ENCODE results near the gene PAPPA2.
"Not testable (repeated sequence)": the region's sequence is repeated elsewhere in the genome, so short reads cannot be mapped to it uniquely, and the experiment has no call there.

Gene PAPPA2

DNA sequence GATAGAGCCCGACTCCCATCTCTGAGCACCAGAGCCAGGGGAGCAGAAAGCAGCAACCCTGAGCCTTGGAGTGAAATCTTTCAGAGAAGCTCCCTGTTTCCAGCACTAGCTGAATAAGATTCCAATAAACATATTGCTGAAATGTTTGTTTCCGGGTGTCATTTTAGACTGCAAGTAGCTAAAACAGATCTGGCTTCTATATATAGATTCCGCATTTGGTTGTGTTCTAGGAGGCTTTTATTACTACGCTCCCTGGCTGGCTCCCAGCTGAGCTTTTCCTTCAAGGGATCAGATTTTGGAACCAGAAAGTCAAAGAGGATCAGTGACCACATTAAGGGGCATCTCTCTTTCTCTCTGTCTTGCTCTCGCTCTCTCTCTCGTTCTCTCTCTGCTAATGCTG is 88.2 kb downstream of the PAPPA2 start:
- Histone ChIP-seq H3K4me1 (ENCODE audit: control insufficient read depth, insufficient read depth, low read length) (peaks cover 8% of the 10 kb centered on the region), H3K9ac (ENCODE audit: low read length) (no peak overlapping the region), H3K27ac (ENCODE audit: low read depth, low read length) (no peak overlapping the region), H3K36me3 (ENCODE audit: control insufficient read depth, insufficient read depth, low read length) (no peaks in the 10 kb centered on the region), H3K9me3 (ENCODE audit: control insufficient read depth, insufficient read depth, low read depth, low read length) (no peaks in the 10 kb centered on the region), H3K27me3 (ENCODE audit: control insufficient read depth, insufficient read depth, low read length) (peaks cover 24% of the 10 kb centered on the region), H3K4me3 (ENCODE audit: low read depth, low read length) (no peak overlapping the region)

DNA sequence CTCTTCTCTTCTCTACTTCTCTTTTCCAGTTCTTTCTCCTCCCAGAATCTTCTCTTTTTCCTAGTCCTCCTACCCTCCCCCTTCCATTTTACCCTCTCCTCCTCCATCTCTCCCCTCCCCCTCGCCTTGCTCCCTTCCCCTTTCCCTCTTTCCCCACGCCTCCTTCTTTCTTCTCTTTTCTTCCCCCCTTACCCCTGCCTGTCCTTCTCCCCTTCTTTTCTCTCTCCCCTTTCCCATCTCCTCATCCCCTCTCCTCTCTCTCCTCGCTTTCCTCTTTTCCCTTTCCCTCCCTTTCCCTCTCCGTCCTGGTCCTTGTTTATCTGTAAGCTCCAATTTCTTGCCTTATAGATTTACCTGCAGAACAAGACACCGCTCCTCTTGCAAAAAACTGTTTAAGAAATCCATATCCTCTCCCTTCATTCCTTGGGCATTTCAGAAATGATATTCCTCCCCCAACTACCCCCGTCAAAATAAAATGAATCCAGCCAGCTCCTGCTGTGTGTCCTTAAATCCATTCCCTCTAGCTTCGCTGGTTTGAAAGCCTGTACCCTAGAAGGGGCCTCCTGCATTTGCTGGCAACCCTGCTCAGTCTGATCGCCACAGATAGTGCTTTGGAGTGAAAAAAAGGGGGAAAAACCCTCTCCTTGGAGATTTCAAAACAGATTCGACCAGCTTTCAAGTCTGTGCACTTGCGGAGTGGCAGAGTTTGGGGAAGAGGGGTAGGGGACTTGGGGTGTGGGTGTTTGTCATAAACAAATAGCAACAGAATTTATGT is 89.4 kb downstream of the PAPPA2 start:
- Histone ChIP-seq H3K4me3 (ENCODE audit: low read depth, low read length) (peak overlapping the region; percentile 53), H3K9ac (ENCODE audit: low read length) (no peak overlapping the region), H3K4me1 (ENCODE audit: control insufficient read depth, insufficient read depth, low read length) (peaks cover 8% of the 10 kb centered on the region), H3K27ac (ENCODE audit: low read depth, low read length) (no peak overlapping the region), H3K36me3 (ENCODE audit: control insufficient read depth, insufficient read depth, low read length) (no peaks in the 10 kb centered on the region), H3K27me3 (ENCODE audit: control insufficient read depth, insufficient read depth, low read length) (peaks cover 24% of the 10 kb centered on the region), H3K9me3 (ENCODE audit: control insufficient read depth, insufficient read depth, low read depth, low read length) (no peaks in the 10 kb centered on the region)

DNA sequence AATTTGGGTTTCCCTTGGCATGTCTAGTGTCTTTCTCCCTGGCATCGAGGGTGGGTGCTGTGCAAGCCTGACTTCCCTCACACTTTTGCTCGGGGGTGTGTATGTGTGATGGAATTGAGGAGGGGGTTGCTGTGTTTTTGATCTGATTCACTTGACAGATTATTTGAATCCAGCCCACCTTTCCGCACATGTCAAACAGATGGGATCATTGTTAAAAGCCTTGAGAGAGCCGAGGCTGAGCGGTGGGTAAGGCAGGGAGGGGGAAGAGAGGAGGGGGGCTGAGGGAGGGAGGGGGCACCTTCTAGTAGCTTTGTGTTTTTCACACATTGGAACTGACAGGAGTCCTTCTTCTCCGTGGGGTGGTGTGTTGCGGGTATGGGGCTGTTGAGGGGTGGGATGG is 90.0 kb downstream of the PAPPA2 start:
- Histone ChIP-seq H3K36me3 (ENCODE audit: control insufficient read depth, insufficient read depth, low read length) (no peaks in the 10 kb centered on the region), H3K9me3 (ENCODE audit: control insufficient read depth, insufficient read depth, low read depth, low read length) (no peaks in the 10 kb centered on the region), H3K9ac (ENCODE audit: low read length) (no peak overlapping the region), H3K4me1 (ENCODE audit: control insufficient read depth, insufficient read depth, low read length) (peaks cover 8% of the 10 kb centered on the region), H3K4me3 (ENCODE audit: low read depth, low read length) (peak overlapping the region; percentile 53), H3K27ac (ENCODE audit: low read depth, low read length) (no peak overlapping the region), H3K27me3 (ENCODE audit: control insufficient read depth, insufficient read depth, low read length) (peaks cover 24% of the 10 kb centered on the region)

DNA sequence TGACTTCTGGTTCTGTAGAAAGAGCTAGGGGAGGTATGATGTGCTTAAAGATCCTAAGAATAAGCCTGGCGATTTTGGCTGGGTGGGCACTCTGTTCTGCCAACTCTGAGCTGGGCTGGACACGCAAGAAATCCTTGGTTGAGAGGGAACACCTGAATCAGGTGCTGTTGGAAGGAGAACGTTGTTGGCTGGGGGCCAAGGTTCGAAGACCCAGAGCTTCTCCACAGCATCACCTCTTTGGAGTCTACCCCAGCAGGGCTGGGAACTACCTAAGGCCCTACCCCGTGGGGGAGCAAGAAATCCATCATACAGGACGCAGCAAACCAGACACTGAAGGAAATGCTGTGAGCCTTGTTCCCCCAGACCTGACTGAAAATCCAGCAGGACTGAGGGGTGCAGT is 93.3 kb downstream of the PAPPA2 start:
- H3K4me3 ChIP-seq (ENCODE audit: low read depth, low read length), result no peak overlapping the region

GRCh38 chr1:176557543-176558258 is 94.7 kb downstream of the PAPPA2 start:
- Histone ChIP-seq H3K36me3 (ENCODE audit: control insufficient read depth, insufficient read depth, low read length) (no peaks in the 10 kb centered on the region), H3K4me3 (ENCODE audit: low read depth, low read length) (no peak overlapping the region), H3K4me1 (ENCODE audit: control insufficient read depth, insufficient read depth, low read length) (peaks cover 3% of the 10 kb centered on the region), H3K27me3 (ENCODE audit: control insufficient read depth, insufficient read depth, low read length) (peaks cover 11% of the 10 kb centered on the region), H3K27ac (ENCODE audit: low read depth, low read length) (no peak overlapping the region), H3K9ac (ENCODE audit: low read length) (no peak overlapping the region), H3K9me3 (ENCODE audit: control insufficient read depth, insufficient read depth, low read depth, low read length) (no peaks in the 10 kb centered on the region)

More for the DNA sequence above, 93.3 kb downstream of the PAPPA2 start:
- H3K4me1 ChIP-seq (ENCODE audit: control insufficient read depth, insufficient read depth, low read length), result peaks cover 8% of the 10 kb centered on the region
- H3K27ac ChIP-seq (ENCODE audit: low read depth, low read length), result no peak overlapping the region
- H3K27me3 ChIP-seq (ENCODE audit: control insufficient read depth, insufficient read depth, low read length), result peaks cover 20% of the 10 kb centered on the region
- no peaks in the 10 kb centered on the region for H3K36me3 ChIP-seq (ENCODE audit: control insufficient read depth, insufficient read depth, low read length)
- no peak overlapping the region for H3K9ac ChIP-seq (ENCODE audit: low read length)
- no peaks in the 10 kb centered on the region for H3K9me3 ChIP-seq (ENCODE audit: control insufficient read depth, insufficient read depth, low read depth, low read length)

GRCh38 chr1:176558561-176558960 is 95.6 kb downstream of the PAPPA2 start:
- Histone ChIP-seq H3K36me3 (ENCODE audit: control insufficient read depth, insufficient read depth, low read length) (no peaks in the 10 kb centered on the region), H3K4me1 (ENCODE audit: control insufficient read depth, insufficient read depth, low read length) (no peaks in the 10 kb centered on the region; the same call in 1 of the 2 replicates), H3K9me3 (ENCODE audit: control insufficient read depth, insufficient read depth, low read depth, low read length) (no peaks in the 10 kb centered on the region), H3K9ac (ENCODE audit: low read length) (no peak overlapping the region), H3K4me3 (ENCODE audit: low read depth, low read length) (no peak overlapping the region), H3K27ac (ENCODE audit: low read depth, low read length) (no peak overlapping the region), H3K27me3 (ENCODE audit: control insufficient read depth, insufficient read depth, low read length) (peaks cover 10% of the 10 kb centered on the region)

- Histone ChIP-seq H3K4me3 (ENCODE audit: low read depth, low read length) (no peak overlapping the region), H3K27me3 (ENCODE audit: control insufficient read depth, insufficient read depth, low read length) (peaks cover under 1% of the 10 kb centered on the region; the same call in 1 of the 2 replicates), H3K9ac (ENCODE audit: low read length) (no peak overlapping the region), H3K9me3 (ENCODE audit: control insufficient read depth, insufficient read depth, low read depth, low read length) (no peaks in the 10 kb centered on the region), H3K4me1 (ENCODE audit: control insufficient read depth, insufficient read depth, low read length) (no peaks in the 10 kb centered on the region; the same call in 1 of the 2 replicates), H3K27ac (ENCODE audit: low read depth, low read length) (no peak overlapping the region), H3K36me3 (ENCODE audit: control insufficient read depth, insufficient read depth, low read length) (no peaks in the 10 kb centered on the region)
These were observed 96.5 kb downstream of the PAPPA2 start for GRCh38 chr1:176559474-176559873.

GRCh38 chr1:176559878-176560277 is 96.9 kb downstream of the PAPPA2 start:
- Histone ChIP-seq H3K27ac (ENCODE audit: low read depth, low read length) (no peak overlapping the region), H3K4me1 (ENCODE audit: control insufficient read depth, insufficient read depth, low read length) (no peaks in the 10 kb centered on the region; the same call in 1 of the 2 replicates), H3K4me3 (ENCODE audit: low read depth, low read length) (no peak overlapping the region), H3K36me3 (ENCODE audit: control insufficient read depth, insufficient read depth, low read length) (no peaks in the 10 kb centered on the region), H3K9ac (ENCODE audit: low read length) (no peak overlapping the region), H3K9me3 (ENCODE audit: control insufficient read depth, insufficient read depth, low read depth, low read length) (no peaks in the 10 kb centered on the region), H3K27me3 (ENCODE audit: control insufficient read depth, insufficient read depth, low read length) (no peaks in the 10 kb centered on the region; the same call in 1 of the 2 replicates)

GRCh38 chr1:176560681-176561080 is 97.7 kb downstream of the PAPPA2 start:
- no peaks in the 10 kb centered on the region for H3K36me3 ChIP-seq (ENCODE audit: control insufficient read depth, insufficient read depth, low read length)

DNA sequence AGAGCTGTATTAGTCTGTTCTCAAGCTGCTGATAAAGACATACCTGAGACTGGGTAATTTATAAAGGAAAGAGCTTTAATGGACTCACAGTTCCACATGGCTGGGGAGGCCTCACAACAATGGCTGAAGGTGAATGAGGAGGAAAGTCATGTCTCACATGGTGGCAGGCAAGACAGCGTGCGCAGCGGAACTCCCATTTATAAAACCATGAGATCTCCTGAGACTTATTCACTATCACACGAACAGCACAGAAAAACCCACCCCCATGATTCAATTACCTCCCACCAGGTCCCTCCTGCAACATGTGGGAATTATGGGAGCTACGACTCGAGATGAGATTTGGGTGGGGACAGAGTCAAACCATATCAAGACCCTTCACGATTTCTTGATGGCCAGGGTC is 98.8 kb downstream of the PAPPA2 start:
- not testable (repeated sequence) for H3K9me3 ChIP-seq (ENCODE audit: control insufficient read depth, insufficient read depth, low read depth, low read length); H3K27ac ChIP-seq (ENCODE audit: low read depth, low read length); H3K4me3 ChIP-seq (ENCODE audit: low read depth, low read length); H3K9ac ChIP-seq (ENCODE audit: low read length); H3K36me3 ChIP-seq (ENCODE audit: control insufficient read depth, insufficient read depth, low read length); H3K27me3 ChIP-seq (ENCODE audit: control insufficient read depth, insufficient read depth, low read length); H3K4me1 ChIP-seq (ENCODE audit: control insufficient read depth, insufficient read depth, low read length)

More at GRCh38 chr1:176560681-176561080, 97.7 kb downstream of the PAPPA2 start:
- H3K4me1 ChIP-seq (ENCODE audit: control insufficient read depth, insufficient read depth, low read length), result no peaks in the 10 kb centered on the region; the same call in 1 of the 2 replicates
- no peaks in the 10 kb centered on the region for H3K9me3 ChIP-seq (ENCODE audit: control insufficient read depth, insufficient read depth, low read depth, low read length)
- no peak overlapping the region for H3K4me3 ChIP-seq (ENCODE audit: low read depth, low read length)
- H3K27me3 ChIP-seq (ENCODE audit: control insufficient read depth, insufficient read depth, low read length), result no peaks in the 10 kb centered on the region; the same call in 1 of the 2 replicates
- H3K9ac ChIP-seq (ENCODE audit: low read length), result no peak overlapping the region
- no peak overlapping the region for H3K27ac ChIP-seq (ENCODE audit: low read depth, low read length)

All from HUES6 (cell line).